Heart right ventricle (tissue), 16 donors: ENCODE data around the gene HOXD8. TPM values are rescaled to one million over a fixed set of nuclear protein-coding genes. Genes with fewer than 3 reads are reported as not detected.
A peak's percentile ranks its signal among the peaks of the same experiment; 100 is the strongest.

Experiments used
- ATAC-seq, 8 donors: fragments of 200-7000 bp; cut with Tn5 transposase; one replicate each; pipeline ENCODE4 v1.9.1; 2020; ENCODE audit warnings: mild to moderate bottlenecking in 8 of 8, moderate library complexity in 8 of 8, moderate number of reproducible peaks in 1 of 8
- DNase-seq, 2 donors: peaks; one replicate each; pipeline ENCODE4 v3.0.0-alpha.2; 2020
- H3K27ac ChIP-seq, 10 donors: fragments of 200-600 bp; sonication (generic) in 2 of 10; one replicate each; pipeline versions ENCODE4 v1.5.0 to v1.8.0; 2020 to 2022; ENCODE audit warnings: mild to moderate bottlenecking in 3 of 10
- H3K27me3 ChIP-seq, 7 donors: fragments of 200-600 bp; one replicate each; pipeline ENCODE4 v1.8.0; 2021 to 2022; ENCODE audit warnings: mild to moderate bottlenecking in 2 of 7
- H3K36me3 ChIP-seq, 9 donors: fragments of 200-600 bp; sonication (generic) in 1 of 9; one replicate each; pipeline versions ENCODE4 v1.5.0 to v1.8.0; 2020 to 2022; ENCODE audit warnings: mild to moderate bottlenecking in 2 of 9
- H3K4me1 ChIP-seq, 9 donors: fragments of 200-600 bp; sonication (generic) in 1 of 9; one replicate each; pipeline versions ENCODE4 v1.5.0 to v1.8.0; 2020 to 2022; ENCODE audit warnings: mild to moderate bottlenecking in 4 of 9
- H3K4me3 ChIP-seq, 10 donors: fragments of 200-600 bp; sonication (generic) in 2 of 10; one replicate each; pipeline versions ENCODE4 v1.5.0 to v1.8.0; 2020 to 2022; ENCODE audit warnings: mild to moderate bottlenecking in 7 of 10, moderate library complexity in 2 of 10
- H3K9me3 ChIP-seq, 11 donors: fragments of 200-600 bp in 10 of 11; sonication (generic) in 2 of 11; one replicate each; pipeline versions ENCODE4 v1.5.0 to v1.8.0; 2013 to 2022; ENCODE audit warnings: mild to moderate bottlenecking in 2 of 11, control low read depth in 1 of 11, moderate library complexity in 1 of 11
- CTCF ChIP-seq, 9 donors: fragments of 200-600 bp; sonication (generic) in 2 of 9; IDR thresholded peaks; one replicate each; pipeline versions ENCODE4 v1.5.0 to v1.8.0; 2021 to 2022; ENCODE audit warnings: antibody characterized with exemption in 9 of 9, mild to moderate bottlenecking in 5 of 9, moderate library complexity in 1 of 9
- WGBS, 2 donors: extraction: QIAGEN DNeasy Blood & Tissue Kit; methylation state at CpG; one replicate each; pipeline ENCODE4 v1.1.7; 2013; ENCODE audit warnings: inconsistent platforms in 1 of 2; 5-methylcytosine and 5-hydroxymethylcytosine counted together
- intact Hi-C, 10 donors: fragments of 100-400 bp; cut with DNase I; formaldehyde crosslinking; loops; one replicate each; pipeline versions ENCODE4 v1.11.1 to v1.14.2; 2022
- polyA plus RNA-seq, 2 donors: library from polyadenylated mRNA; stranded (reverse); fragments of 200-250 nt; gene quantifications; one replicate each; pipeline ENCODE4 v1.2.3, GENCODE V29; 2013
- total RNA-seq, 10 donors: library from RNA; stranded (reverse); fragmentation: NEBNext Ultra II Directional in 3 of 10; extraction: Animal tissue kit (Norgen Biotek cat#: 25700) in 3 of 10; gene quantifications; one replicate each; pipeline versions ENCODE4 v1.2.1 to v1.2.4, GENCODE V29; 2021 to 2023
- donor health status: Arrhythmogenic right ventricular cardiomyopathy.
- donor health status: ischemic (EF 13 %, LVEDD 7.1; RV severe dilation, severe dysfunction).
- donor health status: healthy with polysubstance abuse.
- donor health status: DM: no; HTN: yes; CAD: no.
- donor health status: DM: no; HTN: no; CAD: no.
- donor health status: ischemic (EF 25% LVEDD 6.9; RV normal size, moderate dysfunction).
- donor health status: ischemic (EF 25% LVEDD 5.7; RV mildly dilated, moderate dysfunction).
- donor health status: healthy.
- donor health status: DM: yes; HTN: yes; CAD: no.
- donor health status: Ischemic cardiomyopathy.
- donor health status: ischemic (EF 35%, LVEDD 5.7; RV mildly dilated, moderate dysfunction).
- donor health status: nonischemic (EF 11% LVEDD 7.7; RV severe dilation, severe dysfunction).
- donor health status: DM: yes; HTN: yes; CAD: no.
- donor health status: PGD.
- donor health status: ischemic (EF 29% LVEDD 5.4; RV normal size, mild dysfunction).
- donor health status: nonischemic (EF 23%, LVEDD 6.1; RV moderate dilation, normal function).

HOXD8 gene
- total and polyA plus RNA-seq, 12 donors: 0.26 to 1.5 (median 0.42) TPM; not detected in 2

GRCh38 chr2:176096986-176097819 is 32.3 kb upstream of the HOXD8 start:
- WGBS, 2 donors: 2% methylated on average over 45 of the region's 45 CpGs
- intact Hi-C loops: loop anchor here in 4 of 10 donors (2.0 to 5.0 kb wide), 3 partner anchors 730 to 845 kb away; no protein-coding TSS in a partner anchor

GRCh38 chr2:176097820-176098365 is 31.6 kb upstream of the HOXD8 start:
- Histone ChIP-seq H3K27me3 (peaks cover 69 to 100% (median 100%) of the 10 kb centered on the region in 7 donors), H3K27ac (no peak overlapping the region), H3K4me1 (peaks cover 0 to 40% (median 25%) of the 10 kb centered on the region in 9 donors), H3K4me3 (peak overlapping the region in 5 of 10 donors; percentile 28 to 47 (median 43)), H3K36me3 (no peaks in the 10 kb centered on the region), H3K9me3 (no peaks in the 10 kb centered on the region)
- no peak for ATAC-seq
- no peak for DNase-seq
- WGBS, 2 donors: 3% methylated on average over 18 of the region's 18 CpGs
- TF ChIP-seq CTCF (IDR thresholded peaks at IDR 0.05): no peak
- intact Hi-C loops: loop anchor here in 4 of 10 donors (2.0 to 5.0 kb wide), 3 partner anchors 731 to 846 kb away; no protein-coding TSS in a partner anchor

More at GRCh38 chr2:176096986-176097819, 32.3 kb upstream of the HOXD8 start:
- ATAC-seq: peak; percentile 53 to 93 (median 86)
- Histone ChIP-seq H3K27me3 (peaks cover 71 to 100% (median 100%) of the 10 kb centered on the region in 7 donors), H3K4me3 (peak overlapping the region; percentile 6 to 53 (median 42)), H3K36me3 (no peaks in the 10 kb centered on the region), H3K4me1 (peaks cover 0 to 40% (median 25%) of the 10 kb centered on the region in 9 donors), H3K27ac (no peak overlapping the region), H3K9me3 (no peaks in the 10 kb centered on the region)
- DNase-seq: peak; percentile 44 to 63
- peak; percentile 67 to 87 (median 83) for TF ChIP-seq CTCF (IDR thresholded peaks at IDR 0.05)

- 2 to 3% methylated on average over 35 of the region's 35 CpGs for WGBS, 2 donors
- H3K27me3 ChIP-seq: peaks cover 63 to 100% (median 100%) of the 10 kb centered on the region in 7 donors
- no peak overlapping the region for H3K27ac ChIP-seq
- intact Hi-C loops: loop anchor here in 4 of 10 donors (5.0 kb wide), 2 partner anchors 731 to 846 kb away; no protein-coding TSS in a partner anchor
- ATAC-seq (no peak), DNase-seq (no peak)
- H3K9me3 ChIP-seq: no peaks in the 10 kb centered on the region
- H3K36me3 ChIP-seq: no peaks in the 10 kb centered on the region
- H3K4me3 ChIP-seq: peak overlapping the region in 1 of 10 donors; percentile 28
- peaks cover 0 to 33% (median 20%) of the 10 kb centered on the region in 9 donors for H3K4me1 ChIP-seq
- TF ChIP-seq CTCF (IDR thresholded peaks at IDR 0.05): no peak
These were observed 30.9 kb upstream of the HOXD8 start for GRCh38 chr2:176098366-176099158.
